Measurements from ENCODE around the gene TMPRSS11A.

Gene TMPRSS11A

GRCh38 chr4:67915400-67915966 is 47.8 kb downstream of the TMPRSS11A start:
- DNase-seq (ENCODE audit: low read depth in 2 of 3, low spot score in 2 of 3) = no peak

GRCh38 chr4:67912080-67912479 is 51.2 kb downstream of the TMPRSS11A start:
- no peak for DNase-seq (ENCODE audit: low read depth in 2 of 3, low spot score in 2 of 3)

- no peak for DNase-seq (ENCODE audit: low read depth in 2 of 3, low spot score in 2 of 3)
These were observed 51.7 kb downstream of the TMPRSS11A start for GRCh38 chr4:67911638-67912037.

GRCh38 chr4:67911141-67911540 is 52.2 kb downstream of the TMPRSS11A start:
- DNase-seq (ENCODE audit: low read depth in 2 of 3, low spot score in 2 of 3) = no peak

- no peak for DNase-seq (ENCODE audit: low read depth in 2 of 3, low spot score in 2 of 3)
These were observed 52.7 kb downstream of the TMPRSS11A start for GRCh38 chr4:67910585-67910905.

GRCh38 chr4:67909905-67910584 is 53.2 kb downstream of the TMPRSS11A start:
- DNase-seq (ENCODE audit: low read depth in 2 of 3, low spot score in 2 of 3) = no peak

GRCh38 chr4:67907650-67908049 is 55.6 kb downstream of the TMPRSS11A start:
- DNase-seq (ENCODE audit: low read depth in 2 of 3, low spot score in 2 of 3) = no peak

GRCh38 chr4:67899096-67899495 is 64.2 kb downstream of the TMPRSS11A start:
- no peak for DNase-seq (ENCODE audit: low read depth in 2 of 3, low spot score in 2 of 3)

GRCh38 chr4:67897686-67898085 is 65.6 kb downstream of the TMPRSS11A start:
- DNase-seq (ENCODE audit: low read depth in 2 of 3, low spot score in 2 of 3) = no peak

- no peak for DNase-seq (ENCODE audit: low read depth in 2 of 3, low spot score in 2 of 3)
These were observed 66.8 kb downstream of the TMPRSS11A start for GRCh38 chr4:67896421-67897065.

GRCh38 chr4:67894659-67895058 is 68.6 kb downstream of the TMPRSS11A start:
- no peak for DNase-seq (ENCODE audit: low read depth in 2 of 3, low spot score in 2 of 3)

GRCh38 chr4:67892905-67893304 is 70.4 kb downstream of the TMPRSS11A start:
- DNase-seq (ENCODE audit: low read depth in 2 of 3, low spot score in 2 of 3) = no peak

GRCh38 chr4:67892253-67892652 is 71.0 kb downstream of the TMPRSS11A start:
- DNase-seq (ENCODE audit: low read depth in 2 of 3, low spot score in 2 of 3) = no peak

- no peak for DNase-seq (ENCODE audit: low read depth in 2 of 3, low spot score in 2 of 3)
These were observed 71.6 kb downstream of the TMPRSS11A start for GRCh38 chr4:67891645-67892044.

- DNase-seq (ENCODE audit: low read depth in 2 of 3, low spot score in 2 of 3) = no peak
These were observed 77.0 kb downstream of the TMPRSS11A start for GRCh38 chr4:67886281-67886680.

- DNase-seq (ENCODE audit: low read depth in 2 of 3, low spot score in 2 of 3) = no peak
These were observed 77.5 kb downstream of the TMPRSS11A start for GRCh38 chr4:67885762-67886161.

- no peak for DNase-seq (ENCODE audit: low read depth in 2 of 3, low spot score in 2 of 3)
These were observed 78.6 kb downstream of the TMPRSS11A start for GRCh38 chr4:67884701-67885100.

GRCh38 chr4:67883902-67884301 is 79.4 kb downstream of the TMPRSS11A start, which contains the start of gene TMPRSS11D:
Gene TMPRSS11D (minus strand): TSS chr4:67884002. CDS start chr4:67883933, 69 bp downstream.
- DNase-seq (ENCODE audit: low read depth in 2 of 3, low spot score in 2 of 3) = no peak

- no peak for DNase-seq (ENCODE audit: low read depth in 2 of 3, low spot score in 2 of 3)
These were observed 79.8 kb downstream of the TMPRSS11A start for GRCh38 chr4:67883458-67883857.

- DNase-seq (ENCODE audit: low read depth in 2 of 3, low spot score in 2 of 3) = no peak
These were observed 82.3 kb downstream of the TMPRSS11A start for GRCh38 chr4:67880866-67881610.

- DNase-seq (ENCODE audit: low read depth in 2 of 3, low spot score in 2 of 3) = no peak
These were observed 83.8 kb downstream of the TMPRSS11A start for GRCh38 chr4:67879486-67879885.

GRCh38 chr4:67877086-67877485 is 86.2 kb downstream of the TMPRSS11A start:
- DNase-seq (ENCODE audit: low read depth in 2 of 3, low spot score in 2 of 3) = no peak
